Testis (tissue), 3 donors: ENCODE measurements around the gene MIS18BP1. TPM values are rescaled to one million over a fixed set of nuclear protein-coding genes. Genes with fewer than 3 reads are reported as not detected.
A peak's percentile ranks its signal among the peaks of the same experiment; 100 is the strongest.

Experiments used
- DNase-seq: peaks from one replicate; pipeline ENCODE4 v3.0.0-alpha.2; 2019
- H3K27ac ChIP-seq, 2 donors: fragments of 200-600 bp; sonication (generic); one replicate each; pipeline ENCODE4 v1.5.1; 2019
- H3K27me3 ChIP-seq: fragments of 200-600 bp; sonication (generic); one replicate; pipeline ENCODE4 v1.5.1; 2019
- H3K36me3 ChIP-seq: fragments of 200-600 bp; sonication (generic); one replicate; pipeline ENCODE4 v1.5.1; 2017; ENCODE audit warnings: low read depth; ENCODE audit errors: missing control alignments
- H3K4me1 ChIP-seq: fragments of 200-600 bp; sonication (generic); one replicate; pipeline ENCODE4 v1.5.1; 2019
- H3K4me3 ChIP-seq, 2 donors: fragments of 200-600 bp; sonication (generic); one replicate each; pipeline ENCODE4 v1.5.1; 2017 to 2019
- H3K9me3 ChIP-seq: fragments of 200-600 bp; sonication (generic); one replicate; pipeline ENCODE4 v1.5.1; 2017
- CTCF ChIP-seq, 3 experiments: fragments of 450-650 bp in 2 of 3; fragments of 200-600 bp in 1 of 3; sonication (generic) in 1 of 3; IDR thresholded peaks; one replicate each; pipeline ENCODE4 v1.5.1; 2016 to 2019; ENCODE audit warnings: antibody characterized with exemption in 3 of 3, mild to moderate bottlenecking in 2 of 3, moderate library complexity in 1 of 3
- POLR2A ChIP-seq: fragments of 450-650 bp; IDR thresholded peaks from one replicate; pipeline ENCODE4 v1.6.1; 2017; ENCODE audit warnings: antibody characterized with exemption, mild to moderate bottlenecking, moderate library complexity
- WGBS, 2 donors: methylation state at CpG; one replicate each; pipeline ENCODE4 v1.1.5; 2018; 5-methylcytosine and 5-hydroxymethylcytosine counted together
- intact Hi-C: fragments of 100-400 bp; cut with DNase I; formaldehyde crosslinking; loops from one replicate; pipeline ENCODE4 v1.15.1; 2023; ENCODE audit warnings: low total_unique reads
- polyA plus RNA-seq: library from polyadenylated mRNA; stranded (reverse); fragments of 350-450 nt; fragmentation: Illumina TruSeq; extraction: RNeasy Lipid Tissue Mini Kit (QIAGEN cat#74804); gene quantifications from one replicate; pipeline ENCODE4 v1.2.3, GENCODE V29; 2014; ENCODE audit warnings: low read depth, low replicate concordance; ENCODE audit not compliant: insufficient read depth
- total RNA-seq, 2 donors: library from RNA; depleted of rRNA; stranded (reverse); fragments of >200 nt; gene quantifications; one replicate each; pipeline ENCODE4 v1.2.3, GENCODE V29; 2016

Gene MIS18BP1
- total and polyA plus RNA-seq, 3 donors from 2014 or later = 7.3 to 71.5 (median 60.8) TPM

- no peaks in the 10 kb centered on the region for H3K9me3 ChIP-seq
- peaks cover 22% of the 10 kb centered on the region for H3K4me1 ChIP-seq
- H3K4me3 ChIP-seq = no peak overlapping the region
- WGBS, 2 donors = 55 to 70% methylated on average over 1 of the region's 1 CpG
- intact Hi-C loops = no loop called here
- no peaks in the 10 kb centered on the region for H3K36me3 ChIP-seq
- no peak for TF ChIP-seq CTCF (IDR thresholded peaks at IDR 0.05)
- TF ChIP-seq POLR2A = no peak
- no peak for DNase-seq
- no peaks in the 10 kb centered on the region for H3K27me3 ChIP-seq
- no peak overlapping the region for H3K27ac ChIP-seq
Observed at GRCh38 chr14:45247427-45247826, 5.6 kb downstream of the MIS18BP1 start.

- no peak for TF ChIP-seq POLR2A
- no peak for TF ChIP-seq CTCF (IDR thresholded peaks at IDR 0.05)
- no peak overlapping the region for H3K4me3 ChIP-seq
- WGBS, 2 donors = 76 to 86% methylated on average over 1 of the region's 1 CpG
- no peaks in the 10 kb centered on the region for H3K9me3 ChIP-seq
- peaks cover 22% of the 10 kb centered on the region for H3K4me1 ChIP-seq
- no peaks in the 10 kb centered on the region for H3K27me3 ChIP-seq
- H3K36me3 ChIP-seq = no peaks in the 10 kb centered on the region
- no peak overlapping the region for H3K27ac ChIP-seq
- intact Hi-C loops = no loop called here
- no peak for DNase-seq
Observed at GRCh38 chr14:45246691-45247090, 6.3 kb downstream of the MIS18BP1 start.

- no peak overlapping the region for H3K27ac ChIP-seq
- DNase-seq = no peak
- no peaks in the 10 kb centered on the region for H3K9me3 ChIP-seq
- intact Hi-C loops = no loop called here
- no peak overlapping the region for H3K4me3 ChIP-seq
- H3K4me1 ChIP-seq = peaks cover 22% of the 10 kb centered on the region
- TF ChIP-seq CTCF (IDR thresholded peaks at IDR 0.05) (no peak), POLR2A (no peak)
- 73 to 92% methylated on average over 3 of the region's 3 CpGs for WGBS, 2 donors
- no peaks in the 10 kb centered on the region for H3K27me3 ChIP-seq
- H3K36me3 ChIP-seq = no peaks in the 10 kb centered on the region
Observed at GRCh38 chr14:45246151-45246550, 6.9 kb downstream of the MIS18BP1 start.

- H3K27ac ChIP-seq = peak overlapping the region; percentile 37 to 69
- intact Hi-C loops = no loop called here
- peaks cover 15% of the 10 kb centered on the region for H3K4me1 ChIP-seq
- WGBS, 2 donors = 58 to 60% methylated on average over 3 of the region's 3 CpGs
- H3K27me3 ChIP-seq = no peaks in the 10 kb centered on the region
- no peak overlapping the region for H3K4me3 ChIP-seq
- H3K9me3 ChIP-seq = no peaks in the 10 kb centered on the region
- DNase-seq = no peak
- H3K36me3 ChIP-seq = no peaks in the 10 kb centered on the region
- TF ChIP-seq POLR2A = no peak
- no peak for TF ChIP-seq CTCF (IDR thresholded peaks at IDR 0.05)
Observed at GRCh38 chr14:45242706-45243105, 10.3 kb downstream of the MIS18BP1 start.

- no peaks in the 10 kb centered on the region for H3K27me3 ChIP-seq
- H3K4me1 ChIP-seq = no peaks in the 10 kb centered on the region
- TF ChIP-seq CTCF (IDR thresholded peaks at IDR 0.05) = no peak
- no peak for TF ChIP-seq POLR2A
- no peaks in the 10 kb centered on the region for H3K9me3 ChIP-seq
- H3K36me3 ChIP-seq = no peaks in the 10 kb centered on the region
- no peak overlapping the region for H3K27ac ChIP-seq
- intact Hi-C loops = no loop called here
- WGBS, 2 donors = 88 to 91% methylated on average over 2 of the region's 2 CpGs
- no peak for DNase-seq
- H3K4me3 ChIP-seq = no peak overlapping the region
Observed at GRCh38 chr14:45238988-45239387, 14.0 kb downstream of the MIS18BP1 start.
